HepG2 (cell line): ENCODE results near the gene SWSAP1.

Experiments used
- CREB1 ChIP-seq, 2 experiments: fragments of 450-650 bp in 1 of 2; IDR thresholded peaks; 2 replicates each; pipeline ENCODE4 v1.6.1; 2016 to 2017; ENCODE audit warnings: control low read depth in 1 of 2, mild to moderate bottlenecking in 1 of 2, missing compliant biosample characterization in 1 of 2, missing genetic modification characterization in 1 of 2
- ETV6 ChIP-seq: sonication (generic); formaldehyde crosslinking; conservative IDR thresholded peaks from 2 replicates; pipeline ENCODE4 v1.4.0; 2020; ENCODE audit warnings: missing genetic modification reagents
- EZH2 ChIP-seq: conservative IDR thresholded peaks from 2 replicates; pipeline ENCODE4 v1.6.1; 2012; ENCODE audit warnings: mild to moderate bottlenecking, low read depth, low read length, moderate library complexity
- NBN ChIP-seq: fragments of 450-650 bp; conservative IDR thresholded peaks from 2 replicates; pipeline ENCODE4 v1.6.1; 2017
- NR2F1 ChIP-seq, 2 experiments: fragments of 450-650 bp in 1 of 2; formaldehyde crosslinking in 1 of 2; IDR thresholded peaks; 2 replicates each; pipeline versions ENCODE4 v1.5.0 to v1.6.1; 2016 to 2020; ENCODE audit warnings: mild to moderate bottlenecking in 1 of 2, missing compliant biosample characterization in 1 of 2, missing genetic modification reagents in 1 of 2, moderate library complexity in 1 of 2
- SATB2 ChIP-seq: sonication (generic); formaldehyde crosslinking; IDR thresholded peaks from 2 replicates; pipeline ENCODE4 v1.5.0; 2020; ENCODE audit warnings: missing genetic modification reagents
- ZNF263 ChIP-seq: sonication (generic); formaldehyde crosslinking; IDR thresholded peaks from 2 replicates; pipeline ENCODE4 v1.4.0; 2020; ENCODE audit warnings: missing genetic modification reagents
- ZNF460 ChIP-seq: sonication (generic); formaldehyde crosslinking; IDR thresholded peaks from 2 replicates; pipeline ENCODE4 v1.5.1; 2020; ENCODE audit warnings: missing genetic modification reagents, mild to moderate bottlenecking, borderline replicate concordance
- TF ChIP-seq, protein P1 (sequence below): sonication (generic); formaldehyde crosslinking; IDR thresholded peaks from 2 replicates; pipeline ENCODE4 v1.4.0; 2020; ENCODE audit warnings: missing genetic modification reagents, borderline replicate concordance
- TF ChIP-seq, protein P2 (sequence below): sonication (generic); formaldehyde crosslinking; IDR thresholded peaks from 2 replicates; pipeline ENCODE4 v1.5.0; 2020; ENCODE audit warnings: mild to moderate bottlenecking, missing genetic modification reagents, moderate library complexity
- TF ChIP-seq, protein P3 (sequence below): sonication (generic); formaldehyde crosslinking; IDR thresholded peaks from 2 replicates; pipeline ENCODE4 v1.8.0; 2022; ENCODE audit warnings: mild to moderate bottlenecking, missing genetic modification reagents, borderline replicate concordance

DNA sequence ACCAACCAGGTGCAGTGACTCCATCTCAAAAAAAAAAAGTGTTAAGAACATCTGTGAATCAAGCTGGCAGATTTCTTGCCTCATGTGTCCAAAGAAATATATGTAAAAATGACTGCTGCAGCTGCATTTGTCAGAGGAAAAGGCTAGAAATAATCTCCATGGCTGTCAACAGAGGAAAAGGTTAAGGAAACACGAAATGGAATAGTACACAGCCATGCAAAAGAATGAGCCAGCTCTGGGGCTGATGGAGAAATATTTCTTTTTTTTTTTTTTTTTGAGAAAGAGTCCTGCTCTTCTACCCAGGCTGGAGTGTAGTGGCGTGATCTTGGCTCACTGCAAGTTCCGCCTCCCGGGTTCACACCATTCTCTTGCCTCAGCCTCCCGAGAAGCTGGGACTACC lies 41.6 kb upstream of the SWSAP1 start:
- TF ChIP-seq ZNF263: no peak
- no peak for TF ChIP-seq NBN
- TF ChIP-seq, protein P1, sequence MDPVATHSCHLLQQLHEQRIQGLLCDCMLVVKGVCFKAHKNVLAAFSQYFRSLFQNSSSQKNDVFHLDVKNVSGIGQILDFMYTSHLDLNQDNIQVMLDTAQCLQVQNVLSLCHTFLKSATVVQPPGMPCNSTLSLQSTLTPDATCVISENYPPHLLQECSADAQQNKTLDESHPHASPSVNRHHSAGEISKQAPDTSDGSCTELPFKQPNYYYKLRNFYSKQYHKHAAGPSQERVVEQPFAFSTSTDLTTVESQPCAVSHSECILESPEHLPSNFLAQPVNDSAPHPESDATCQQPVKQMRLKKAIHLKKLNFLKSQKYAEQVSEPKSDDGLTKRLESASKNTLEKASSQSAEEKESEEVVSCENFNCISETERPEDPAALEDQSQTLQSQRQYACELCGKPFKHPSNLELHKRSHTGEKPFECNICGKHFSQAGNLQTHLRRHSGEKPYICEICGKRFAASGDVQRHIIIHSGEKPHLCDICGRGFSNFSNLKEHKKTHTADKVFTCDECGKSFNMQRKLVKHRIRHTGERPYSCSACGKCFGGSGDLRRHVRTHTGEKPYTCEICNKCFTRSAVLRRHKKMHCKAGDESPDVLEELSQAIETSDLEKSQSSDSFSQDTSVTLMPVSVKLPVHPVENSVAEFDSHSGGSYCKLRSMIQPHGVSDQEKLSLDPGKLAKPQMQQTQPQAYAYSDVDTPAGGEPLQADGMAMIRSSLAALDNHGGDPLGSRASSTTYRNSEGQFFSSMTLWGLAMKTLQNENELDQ (CRISPR knock-in tag): no peak
- no peak for TF ChIP-seq EZH2
- TF ChIP-seq NR2F1 (CRISPR knock-in tag; IDR thresholded peaks at IDR 0.05): no peak
- no peak for TF ChIP-seq ZNF460
- TF ChIP-seq ETV6 (CRISPR knock-in tag): no peak
- no peak for TF ChIP-seq SATB2 (CRISPR knock-in tag)
- no peak for TF ChIP-seq CREB1 (IDR thresholded peaks at IDR 0.05)
- no peak for TF ChIP-seq CREB1 (CRISPR knock-in tag; IDR thresholded peaks at IDR 0.05)
- TF ChIP-seq, protein P2, sequence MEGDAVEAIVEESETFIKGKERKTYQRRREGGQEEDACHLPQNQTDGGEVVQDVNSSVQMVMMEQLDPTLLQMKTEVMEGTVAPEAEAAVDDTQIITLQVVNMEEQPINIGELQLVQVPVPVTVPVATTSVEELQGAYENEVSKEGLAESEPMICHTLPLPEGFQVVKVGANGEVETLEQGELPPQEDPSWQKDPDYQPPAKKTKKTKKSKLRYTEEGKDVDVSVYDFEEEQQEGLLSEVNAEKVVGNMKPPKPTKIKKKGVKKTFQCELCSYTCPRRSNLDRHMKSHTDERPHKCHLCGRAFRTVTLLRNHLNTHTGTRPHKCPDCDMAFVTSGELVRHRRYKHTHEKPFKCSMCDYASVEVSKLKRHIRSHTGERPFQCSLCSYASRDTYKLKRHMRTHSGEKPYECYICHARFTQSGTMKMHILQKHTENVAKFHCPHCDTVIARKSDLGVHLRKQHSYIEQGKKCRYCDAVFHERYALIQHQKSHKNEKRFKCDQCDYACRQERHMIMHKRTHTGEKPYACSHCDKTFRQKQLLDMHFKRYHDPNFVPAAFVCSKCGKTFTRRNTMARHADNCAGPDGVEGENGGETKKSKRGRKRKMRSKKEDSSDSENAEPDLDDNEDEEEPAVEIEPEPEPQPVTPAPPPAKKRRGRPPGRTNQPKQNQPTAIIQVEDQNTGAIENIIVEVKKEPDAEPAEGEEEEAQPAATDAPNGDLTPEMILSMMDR (CRISPR knock-in tag): no peak
- TF ChIP-seq, protein P3, sequence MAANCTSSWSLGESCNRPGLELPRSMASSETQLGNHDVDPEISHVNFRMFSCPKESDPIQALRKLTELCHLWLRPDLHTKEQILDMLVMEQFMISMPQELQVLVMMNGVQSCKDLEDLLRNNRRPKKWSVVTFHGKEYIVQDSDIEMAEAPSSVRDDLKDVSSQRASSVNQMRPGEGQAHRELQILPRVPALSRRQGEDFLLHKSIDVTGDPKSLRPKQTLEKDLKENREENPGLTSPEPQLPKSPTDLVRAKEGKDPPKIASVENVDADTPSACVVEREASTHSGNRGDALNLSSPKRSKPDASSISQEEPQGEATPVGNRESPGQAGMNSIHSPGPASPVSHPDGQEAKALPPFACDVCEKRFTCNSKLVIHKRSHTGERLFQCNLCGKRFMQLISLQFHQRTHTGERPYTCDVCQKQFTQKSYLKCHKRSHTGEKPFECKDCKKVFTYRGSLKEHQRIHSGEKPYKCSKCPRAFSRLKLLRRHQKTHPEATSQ: no peak
